PC-3 (cell line): ENCODE results near the gene SLC15A4. TPM values are rescaled to one million over a fixed set of nuclear protein-coding genes. Genes with fewer than 3 reads are reported as not detected.

Experiments
- ATAC-seq: fragments of 200-7000 bp; cut with Tn5 transposase; 2 replicates; pipeline ENCODE4 v1.9.1; 2020; ENCODE audit warnings: mild to moderate bottlenecking, moderate library complexity
- BruUV-seq: library from RNA; stranded (reverse); fragments of 400-500 nt; replicated peaks from 2 replicates; lab custom pipeline; 2021; lab: Mats Ljungman, UMichigan
- CTCF ChIA-PET: fragments of 300-600 bp; sonication (Branson Sonifier 250); formaldehyde crosslinking; loops from one replicate; lab custom pipeline; 2022; ENCODE audit warnings: antibody characterized with exemption; lab: Charles Lee
- POLR2A ChIA-PET: fragments of 300-600 bp; sonication (Branson Sonifier 250); formaldehyde crosslinking; loops from one replicate; lab custom pipeline; 2022; ENCODE audit warnings: antibody characterized with exemption; ENCODE audit not compliant: unreplicated experiment; lab: Charles Lee
- DNase-seq: peaks from one replicate; pipeline ENCODE4 v3.0.0-alpha.2; 2015
- H2AFZ ChIP-seq: fragments of 300-600 bp; sonication (generic); 2 replicates; pipeline ENCODE4 v1.6.0; 2016; ENCODE audit warnings: antibody characterized with exemption, low read length
- H3F3A ChIP-seq: fragments of 300-600 bp; sonication (generic); one replicate; pipeline ENCODE4 v1.6.0; 2017; ENCODE audit warnings: antibody characterized with exemption, low read length, control low read depth, mild to moderate bottlenecking; ENCODE audit not compliant: unreplicated experiment
- H3K27ac ChIP-seq: fragments of 300-600 bp; sonication (generic); 2 replicates; pipeline ENCODE4 v1.5.1; 2016; ENCODE audit warnings: mild to moderate bottlenecking, low read length
- H3K27me3 ChIP-seq: fragments of 300-600 bp; sonication (generic); 2 replicates; pipeline ENCODE4 v1.6.1; 2016; ENCODE audit warnings: low read length, mixed read lengths
- H3K36me3 ChIP-seq: fragments of 300-600 bp; sonication (generic); 2 replicates; pipeline ENCODE4 v1.6.1; 2016; ENCODE audit warnings: low read depth, mixed run types, low read length, mixed read lengths
- H3K4me1 ChIP-seq: fragments of 300-600 bp; sonication (generic); 2 replicates; pipeline ENCODE4 v1.5.1; 2016; ENCODE audit warnings: low read length; ENCODE audit not compliant: insufficient read depth
- H3K4me2 ChIP-seq: fragments of 300-600 bp; sonication (generic); 2 replicates; pipeline ENCODE4 v1.6.0; 2016; ENCODE audit warnings: low read length
- H3K4me3 ChIP-seq: fragments of 300-600 bp; sonication (generic); 2 replicates; pipeline ENCODE4 v1.5.1; 2016; ENCODE audit warnings: mild to moderate bottlenecking, low read length, mixed read lengths
- H3K79me2 ChIP-seq: fragments of 300-600 bp; sonication (generic); 2 replicates; pipeline ENCODE4 v1.6.1; 2017; ENCODE audit warnings: low read length, mixed read lengths
- H3K9ac ChIP-seq: fragments of 300-600 bp; sonication (generic); 2 replicates; pipeline ENCODE4 v1.6.0; 2016; ENCODE audit warnings: mild to moderate bottlenecking, low read length
- H3K9me2 ChIP-seq: fragments of 300-600 bp; sonication (generic); replicated peaks from 2 replicates; pipeline ENCODE4 v1.6.1; 2016; ENCODE audit warnings: mixed run types, low read length, mixed read lengths
- H3K9me3 ChIP-seq: fragments of 300-600 bp; sonication (generic); 2 replicates; pipeline ENCODE4 v1.6.1; 2016; ENCODE audit warnings: low read length, mixed read lengths
- H4K20me1 ChIP-seq: fragments of 300-600 bp; sonication (generic); 2 replicates; pipeline ENCODE4 v1.6.1; 2016; ENCODE audit warnings: low read length, mixed read lengths
- EZH2 ChIP-seq: fragments of 300-600 bp; sonication (generic); IDR thresholded peaks from one replicate; pipeline ENCODE4 v1.6.1; 2017; ENCODE audit warnings: antibody characterized with exemption, mild to moderate bottlenecking, low read length; ENCODE audit not compliant: unreplicated experiment
- EZH2phosphoT487 ChIP-seq: fragments of 300-600 bp; sonication (generic); IDR thresholded peaks from 2 replicates; pipeline ENCODE4 v1.6.1; 2018; ENCODE audit warnings: mild to moderate bottlenecking, antibody characterized with exemption, low read length, borderline replicate concordance
- intact Hi-C: fragments of 100-400 bp; cut with micrococcal nuclease; formaldehyde crosslinking; loops from 2 replicates; pipeline ENCODE4 v1.9.0; 2023
- total RNA-seq: library from RNA; depleted of rRNA; stranded (reverse); fragments of >200 nt; gene quantifications from 2 replicates; pipeline ENCODE4 v1.2.3, GENCODE V29; 2014
- TF ChIP-seq, protein P1 (sequence below): fragments of 300-600 bp; sonication (generic); conservative IDR thresholded peaks from 2 replicates; pipeline ENCODE4 v1.5.1; 2017; ENCODE audit warnings: antibody characterized with exemption, low read depth, mild to moderate bottlenecking, low read length

Gene SLC15A4
- total RNA-seq, 1 experiment from 2014 or later, result 20.8 TPM

DNA sequence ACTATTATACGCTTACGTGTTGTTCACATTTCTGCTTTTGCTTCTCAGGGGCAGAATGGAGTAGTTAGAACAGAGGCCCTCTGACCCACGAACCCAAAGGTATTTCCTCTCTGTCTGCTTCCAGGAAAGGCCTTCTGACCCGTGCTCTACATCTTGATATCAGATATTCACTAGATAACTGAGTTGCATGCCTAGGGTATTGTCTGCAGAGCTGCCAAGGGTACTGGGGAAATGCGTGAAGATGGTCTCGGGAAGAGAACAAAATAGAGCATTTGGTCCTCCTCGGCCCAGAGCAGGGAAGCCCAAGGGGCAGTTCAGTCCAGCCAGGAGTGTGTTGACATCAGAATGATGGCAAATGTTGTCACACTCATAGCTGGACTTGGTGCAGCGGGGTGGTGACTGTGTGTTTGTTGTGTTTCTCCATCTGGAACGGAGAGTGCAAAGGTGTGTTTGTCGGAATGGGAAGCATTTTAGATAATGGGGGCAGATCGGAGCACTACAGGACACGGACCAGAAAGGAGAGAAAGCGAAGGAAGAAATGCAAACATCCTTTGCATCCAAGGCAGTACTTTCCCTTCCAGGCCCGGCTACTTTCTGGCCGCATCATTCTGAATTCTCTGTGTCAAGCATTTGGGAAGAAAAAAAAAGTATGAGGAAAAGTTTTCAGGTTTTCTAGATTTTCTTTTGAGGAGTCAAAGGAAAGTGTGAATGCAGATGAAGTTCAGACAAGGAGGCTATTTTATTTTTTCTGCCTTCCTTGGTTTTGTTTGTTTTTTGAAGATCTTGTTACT, 37.7 kb upstream of the SLC15A4 start:
- Histone ChIP-seq H3K4me3 (no peak overlapping the region), H3K27me3 (peaks cover 62% of the 10 kb centered on the region), H3K9me3 (no peaks in the 10 kb centered on the region), H3F3A (no peaks in the 10 kb centered on the region), H3K36me3 (no peaks in the 10 kb centered on the region), H2AFZ (no peak overlapping the region), H3K9me2 (no peaks in the 10 kb centered on the region), H3K79me2 (no peaks in the 10 kb centered on the region), H3K9ac (no peak overlapping the region), H3K4me2 (no peak overlapping the region), H4K20me1 (no peaks in the 10 kb centered on the region), H3K27ac (no peak overlapping the region), H3K4me1 (no peaks in the 10 kb centered on the region)
- ATAC-seq, result no peak
- ChIA-PET POLR2A (no interaction called here), CTCF (no interaction called here)
- intact Hi-C loops, result no loop called here
- no peak for DNase-seq
- BruUV-seq, result no TSS peak
- TF ChIP-seq EZH2, result no peak
- TF ChIP-seq, protein P1, sequence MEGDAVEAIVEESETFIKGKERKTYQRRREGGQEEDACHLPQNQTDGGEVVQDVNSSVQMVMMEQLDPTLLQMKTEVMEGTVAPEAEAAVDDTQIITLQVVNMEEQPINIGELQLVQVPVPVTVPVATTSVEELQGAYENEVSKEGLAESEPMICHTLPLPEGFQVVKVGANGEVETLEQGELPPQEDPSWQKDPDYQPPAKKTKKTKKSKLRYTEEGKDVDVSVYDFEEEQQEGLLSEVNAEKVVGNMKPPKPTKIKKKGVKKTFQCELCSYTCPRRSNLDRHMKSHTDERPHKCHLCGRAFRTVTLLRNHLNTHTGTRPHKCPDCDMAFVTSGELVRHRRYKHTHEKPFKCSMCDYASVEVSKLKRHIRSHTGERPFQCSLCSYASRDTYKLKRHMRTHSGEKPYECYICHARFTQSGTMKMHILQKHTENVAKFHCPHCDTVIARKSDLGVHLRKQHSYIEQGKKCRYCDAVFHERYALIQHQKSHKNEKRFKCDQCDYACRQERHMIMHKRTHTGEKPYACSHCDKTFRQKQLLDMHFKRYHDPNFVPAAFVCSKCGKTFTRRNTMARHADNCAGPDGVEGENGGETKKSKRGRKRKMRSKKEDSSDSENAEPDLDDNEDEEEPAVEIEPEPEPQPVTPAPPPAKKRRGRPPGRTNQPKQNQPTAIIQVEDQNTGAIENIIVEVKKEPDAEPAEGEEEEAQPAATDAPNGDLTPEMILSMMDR, result no peak
- TF ChIP-seq EZH2phosphoT487, result no peak

DNA sequence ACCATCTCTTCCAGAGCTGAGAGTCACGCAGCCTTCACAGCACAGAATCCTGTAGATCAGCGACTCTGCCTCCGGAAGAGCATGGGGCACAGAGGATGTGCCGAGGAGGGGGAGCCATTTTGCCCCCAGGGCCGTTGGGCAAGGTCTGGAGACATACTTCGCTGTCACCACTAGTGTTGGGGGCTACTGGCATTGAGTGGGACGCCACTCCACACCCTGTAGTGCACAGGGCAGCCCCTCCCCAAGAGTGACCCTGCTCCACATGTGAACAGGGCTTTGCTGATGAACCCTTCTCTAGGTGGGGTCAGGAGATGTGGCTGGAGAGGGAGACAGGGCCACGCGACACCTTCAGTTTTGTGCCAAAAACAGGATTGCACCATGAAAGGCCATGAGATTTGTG, 35.6 kb upstream of the SLC15A4 start:
- H3K9me2 ChIP-seq, result no peaks in the 10 kb centered on the region
- H3K9ac ChIP-seq, result no peak overlapping the region
- H3K4me1 ChIP-seq, result no peaks in the 10 kb centered on the region
- BruUV-seq, result no TSS peak
- H3K79me2 ChIP-seq, result no peaks in the 10 kb centered on the region
- no peaks in the 10 kb centered on the region for H3F3A ChIP-seq
- no peak overlapping the region for H3K4me2 ChIP-seq
- DNase-seq (no peak), ATAC-seq (no peak)
- no peak overlapping the region for H2AFZ ChIP-seq
- no peaks in the 10 kb centered on the region for H3K36me3 ChIP-seq
- no peaks in the 10 kb centered on the region for H4K20me1 ChIP-seq
- no peaks in the 10 kb centered on the region for H3K9me3 ChIP-seq
- POLR2A ChIA-PET, result no interaction called here
- peaks cover 71% of the 10 kb centered on the region for H3K27me3 ChIP-seq
- intact Hi-C loops, result no loop called here
- TF ChIP-seq EZH2 (no peak), EZH2phosphoT487 (no peak)
- CTCF ChIA-PET, result no interaction called here
- no peak overlapping the region for H3K27ac ChIP-seq
- H3K4me3 ChIP-seq, result no peak overlapping the region

DNA sequence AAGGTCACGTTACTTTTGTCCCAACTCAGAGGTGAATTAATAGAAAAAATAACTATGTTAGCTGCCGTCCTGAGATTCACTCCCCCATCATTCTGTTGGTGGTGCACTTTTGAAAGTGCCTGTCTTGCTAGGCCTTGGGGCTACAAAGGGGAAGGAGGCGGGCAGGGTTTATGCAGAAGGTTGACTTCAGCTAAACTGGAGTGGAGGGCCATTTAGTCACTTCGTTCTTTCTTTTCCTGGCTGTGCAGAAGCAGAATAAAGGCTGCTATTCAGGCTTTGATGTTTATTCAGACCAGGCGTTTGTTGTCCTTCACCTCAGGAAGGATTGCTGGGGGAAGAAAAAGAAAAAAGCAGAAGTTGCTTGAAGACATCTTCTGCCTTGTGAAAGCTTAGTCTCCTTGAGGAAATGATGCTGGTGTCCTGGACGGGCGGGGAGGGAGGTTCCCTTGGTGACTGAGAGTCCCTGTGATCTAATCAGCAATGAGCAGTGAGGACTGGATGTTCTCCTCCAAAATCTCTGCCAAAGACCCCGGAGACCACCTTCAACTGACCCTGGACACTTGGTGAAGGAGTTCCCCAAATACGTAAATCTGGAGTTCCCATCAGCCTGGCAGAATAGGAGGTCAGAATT, 33.5 kb upstream of the SLC15A4 start:
- ATAC-seq (no peak), DNase-seq (no peak)
- H4K20me1 ChIP-seq, result no peaks in the 10 kb centered on the region
- ChIA-PET POLR2A (no interaction called here), CTCF (no interaction called here)
- H3K36me3 ChIP-seq, result no peaks in the 10 kb centered on the region
- no peaks in the 10 kb centered on the region for H3F3A ChIP-seq
- H2AFZ ChIP-seq, result no peak overlapping the region
- no peak overlapping the region for H3K27ac ChIP-seq
- BruUV-seq, result no TSS peak
- intact Hi-C loops, result no loop called here
- H3K4me3 ChIP-seq, result no peak overlapping the region
- H3K27me3 ChIP-seq, result peaks cover 67% of the 10 kb centered on the region
- no peaks in the 10 kb centered on the region for H3K9me3 ChIP-seq
- H3K79me2 ChIP-seq, result no peaks in the 10 kb centered on the region
- no peak for TF ChIP-seq EZH2
- no peak for TF ChIP-seq EZH2phosphoT487
- TF ChIP-seq, protein P1, result no peak
- no peaks in the 10 kb centered on the region for H3K4me1 ChIP-seq
- H3K4me2 ChIP-seq, result no peak overlapping the region
- no peaks in the 10 kb centered on the region for H3K9me2 ChIP-seq
- no peak overlapping the region for H3K9ac ChIP-seq
